Measurements from ENCODE around the gene FBXO47.

The FBXO47 gene, protein sequence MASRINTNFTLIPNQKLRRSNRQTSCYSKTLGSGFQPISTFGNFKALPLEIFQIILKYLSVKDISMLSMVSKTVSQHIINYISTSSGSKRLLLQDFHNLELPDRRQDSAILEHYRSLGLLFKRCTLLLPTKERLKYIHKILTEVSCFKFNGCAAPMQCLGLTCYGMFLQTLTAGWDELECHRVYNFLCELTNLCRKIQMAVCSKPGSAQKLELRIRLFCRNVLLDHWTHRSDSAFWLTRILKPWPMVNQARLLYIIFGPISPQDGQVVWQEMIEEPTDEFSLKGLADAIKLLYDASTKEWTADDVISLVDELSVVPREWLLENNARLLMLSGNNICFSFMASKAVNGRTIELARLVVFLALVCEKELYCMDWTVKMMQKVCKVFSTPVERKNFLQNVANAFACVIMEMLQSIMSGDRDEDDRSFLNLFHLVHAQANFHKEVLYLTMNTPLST

DNA sequence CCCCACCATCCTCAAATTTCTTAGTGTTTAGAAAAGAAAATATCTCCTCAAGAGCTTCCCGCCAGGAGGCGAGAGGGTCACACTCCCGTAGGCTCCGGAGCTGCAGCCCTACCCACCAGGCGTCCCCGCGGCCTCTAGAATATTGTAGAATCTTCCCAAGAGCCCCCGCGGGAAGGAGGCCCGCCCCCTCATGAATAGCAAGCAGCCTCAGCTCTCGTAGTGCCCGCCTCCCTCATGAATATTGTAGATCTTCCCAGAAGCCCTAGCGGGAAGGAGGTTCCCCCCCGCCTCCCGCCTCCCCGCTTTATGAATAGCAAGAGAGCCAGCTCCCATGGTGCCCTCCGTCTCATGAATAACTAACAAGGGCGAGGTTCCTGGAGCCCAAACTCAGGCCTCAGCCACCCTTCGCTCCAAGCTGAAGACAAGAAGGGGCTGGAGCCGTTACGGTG lies at the start of gene FBXO47:
Gene FBXO47 (minus strand): TSS at position 114 of the 449 bp plus-strand sequence. CDS start 4,378 bp downstream, outside the sequence.
- DNase-seq, result no peak

DNA sequence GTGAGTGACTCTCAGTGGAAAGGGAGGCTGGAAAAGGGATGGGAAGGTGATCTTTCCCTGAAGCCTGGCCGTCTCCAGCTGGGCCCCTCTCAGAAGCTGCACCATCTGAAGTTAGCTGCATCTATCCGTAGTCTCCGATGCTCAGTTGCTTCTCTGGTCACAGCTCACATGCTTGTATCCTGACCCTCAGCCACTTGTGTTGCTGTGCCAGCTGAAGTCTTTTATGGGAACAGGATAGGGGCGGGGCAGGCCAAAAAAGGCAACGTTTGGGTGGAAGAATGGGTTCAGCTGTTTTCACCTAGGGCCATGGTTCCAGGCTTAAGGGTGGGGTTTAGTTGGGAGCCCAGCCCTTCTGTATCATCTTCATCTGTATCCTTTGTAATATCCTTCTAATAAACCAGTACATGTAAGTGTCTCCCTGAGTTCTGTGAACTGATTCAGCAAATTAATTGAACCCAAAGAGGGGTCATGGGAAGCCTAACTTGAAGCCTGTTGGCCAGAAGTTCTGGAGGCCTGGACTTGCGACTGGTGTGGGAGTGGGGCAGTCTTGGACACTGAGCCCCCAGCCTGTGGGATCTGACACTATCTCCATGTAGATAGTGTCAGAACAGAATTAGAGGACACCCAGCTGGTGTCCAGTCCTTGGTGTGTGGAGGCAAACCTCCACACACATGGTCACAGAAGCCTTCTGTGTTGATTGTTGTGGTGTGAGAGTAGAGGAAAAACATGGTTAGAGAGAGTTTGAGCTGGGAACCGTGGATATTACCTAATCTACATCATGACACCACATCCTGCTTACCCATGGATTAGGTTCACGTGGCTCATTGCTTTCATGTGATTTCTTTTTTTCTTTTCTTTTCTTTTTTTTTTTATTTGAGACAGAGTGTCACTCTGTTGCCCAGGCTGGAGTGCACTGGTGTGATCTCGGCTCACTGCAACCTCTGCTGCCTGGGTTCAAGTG lies 49.3 kb upstream of the FBXO47 start:
- DNase-seq, result no peak

DNA sequence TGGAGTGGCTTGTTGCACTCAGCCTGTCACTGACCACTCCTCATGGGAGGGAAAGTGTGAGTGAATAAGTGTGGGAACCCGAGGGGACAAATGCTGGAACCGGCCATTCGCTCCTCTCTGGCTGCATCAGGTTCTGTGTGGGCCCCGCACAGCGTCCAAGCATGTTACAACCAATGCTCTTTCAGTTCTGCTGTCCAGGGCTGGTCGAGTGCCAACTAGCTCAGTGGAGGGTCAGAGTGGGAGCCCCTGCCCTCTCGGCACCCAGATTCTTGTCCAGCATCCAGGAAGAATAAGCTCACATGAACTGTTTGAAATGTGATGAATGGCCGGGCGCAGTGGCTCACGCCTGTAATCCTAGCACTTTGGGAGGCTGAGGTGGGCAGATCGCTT lies 48.3 kb upstream of the FBXO47 start:
- no peak for DNase-seq

DNA sequence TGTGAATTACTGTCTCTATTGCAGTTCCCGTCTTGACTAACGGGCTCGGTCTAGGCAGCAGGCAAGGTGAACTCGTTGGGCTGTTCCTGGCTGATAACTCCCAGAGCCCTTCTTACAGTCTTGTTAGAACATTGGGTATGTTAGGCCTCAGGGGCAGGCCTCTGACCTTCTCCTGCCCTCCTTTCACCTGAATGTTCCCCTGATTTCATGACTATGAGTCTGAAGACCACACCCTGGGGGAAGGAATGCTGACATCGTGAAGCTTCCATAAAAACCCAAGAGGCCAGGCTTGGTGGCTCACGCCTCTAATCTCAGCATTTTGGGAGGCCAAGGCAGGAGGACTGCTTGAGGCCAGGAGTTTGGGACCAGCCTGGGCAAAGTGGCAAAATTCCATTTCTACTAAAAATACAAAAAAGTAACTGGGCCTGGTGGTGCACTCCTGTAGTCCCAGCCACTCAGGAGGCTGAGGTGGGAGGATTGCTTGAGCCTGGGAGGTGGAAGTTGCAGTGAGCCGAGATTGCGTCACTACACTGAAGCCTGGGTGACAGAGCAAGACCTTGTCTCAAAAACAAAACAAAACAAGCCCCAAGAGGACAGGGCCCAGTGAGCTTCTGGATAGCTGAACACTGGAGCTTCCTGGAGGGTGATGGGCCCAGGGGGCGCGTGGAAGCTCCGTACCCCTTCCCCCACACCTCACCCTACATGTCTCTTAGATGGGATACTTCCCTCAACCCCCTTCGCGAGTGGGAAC lies 47.8 kb upstream of the FBXO47 start:
- DNase-seq, result no peak

DNA sequence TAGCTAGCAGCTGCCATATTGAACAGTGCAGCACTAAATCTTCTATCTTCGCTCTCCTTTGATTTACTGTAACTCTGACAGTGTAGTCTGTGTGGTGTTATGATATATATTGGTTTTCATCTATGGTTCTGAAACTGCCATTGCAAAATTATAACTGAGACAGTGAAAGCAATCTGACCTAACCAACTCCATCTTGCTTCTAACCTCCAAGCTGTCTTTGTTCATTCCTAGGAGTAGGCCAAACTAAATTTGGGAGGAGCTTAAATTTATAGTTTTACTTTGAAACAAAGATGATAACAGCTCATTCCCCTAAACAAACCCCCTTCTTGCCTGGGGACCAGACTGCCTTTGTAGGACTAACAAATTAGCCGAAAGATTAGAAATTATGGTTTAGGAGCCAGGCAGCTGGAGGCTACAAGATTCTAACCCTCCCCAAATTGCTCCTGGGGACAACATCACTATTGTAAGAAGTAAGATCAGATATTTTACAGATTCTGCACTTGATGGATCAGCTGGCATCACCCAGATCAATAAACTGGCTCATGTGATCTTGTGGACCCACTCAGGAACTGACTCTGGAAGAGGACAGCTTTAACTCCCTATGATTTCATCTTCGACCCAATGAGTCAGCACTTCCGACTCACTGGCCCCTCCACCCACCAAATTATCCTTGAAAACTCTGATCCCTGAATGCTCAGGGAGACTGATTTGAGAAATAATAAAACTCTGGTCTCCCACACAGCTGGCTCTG lies 47.0 kb upstream of the FBXO47 start:
- DNase-seq, result no peak

DNA sequence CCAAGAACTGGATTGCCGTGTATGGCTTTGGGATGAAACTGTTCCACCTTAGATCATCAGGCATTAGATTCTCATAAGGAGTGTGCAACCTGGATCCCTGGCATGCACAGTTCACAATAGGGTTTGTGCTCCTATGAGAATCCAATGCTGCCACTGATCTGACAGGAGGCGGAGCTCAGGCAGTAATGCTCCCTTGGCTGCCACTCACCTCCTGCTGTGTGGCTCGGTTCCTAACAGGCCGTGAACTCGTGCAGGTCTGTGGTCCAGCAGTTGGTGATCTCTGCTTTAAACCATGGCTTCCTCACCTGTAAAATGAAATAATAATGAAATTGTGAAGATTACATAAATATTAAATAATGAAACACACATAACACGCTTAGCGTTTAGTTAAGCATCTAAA lies 45.5 kb upstream of the FBXO47 start:
- no peak for DNase-seq

DNA sequence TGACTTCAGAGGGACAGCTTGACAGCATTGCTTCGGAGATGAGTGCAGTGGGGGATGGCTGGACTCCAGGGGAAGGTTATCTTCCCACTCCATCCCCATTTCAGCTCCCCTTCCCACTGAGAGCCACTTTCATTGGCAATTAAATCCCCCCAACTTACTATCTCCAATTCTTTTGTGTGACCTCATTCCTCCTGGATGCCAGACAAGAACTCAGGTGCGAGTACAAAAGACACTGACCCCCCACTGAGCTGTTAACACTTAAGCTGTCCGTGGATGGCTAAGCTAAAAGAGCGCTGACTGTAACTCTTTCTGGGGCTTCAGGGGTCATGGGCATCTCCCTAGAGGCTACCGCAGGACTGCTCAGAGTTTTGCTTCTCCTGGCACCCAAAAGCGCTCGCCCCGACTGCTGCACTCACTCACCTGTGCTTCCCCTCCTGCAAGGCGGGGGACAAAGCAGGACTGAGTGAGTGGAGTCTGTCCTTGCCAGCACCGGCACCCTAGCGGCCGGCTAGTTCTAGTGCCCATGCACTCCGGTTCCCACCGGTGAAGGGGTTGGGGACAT lies 44.8 kb upstream of the FBXO47 start:
- DNase-seq, result no peak

DNA sequence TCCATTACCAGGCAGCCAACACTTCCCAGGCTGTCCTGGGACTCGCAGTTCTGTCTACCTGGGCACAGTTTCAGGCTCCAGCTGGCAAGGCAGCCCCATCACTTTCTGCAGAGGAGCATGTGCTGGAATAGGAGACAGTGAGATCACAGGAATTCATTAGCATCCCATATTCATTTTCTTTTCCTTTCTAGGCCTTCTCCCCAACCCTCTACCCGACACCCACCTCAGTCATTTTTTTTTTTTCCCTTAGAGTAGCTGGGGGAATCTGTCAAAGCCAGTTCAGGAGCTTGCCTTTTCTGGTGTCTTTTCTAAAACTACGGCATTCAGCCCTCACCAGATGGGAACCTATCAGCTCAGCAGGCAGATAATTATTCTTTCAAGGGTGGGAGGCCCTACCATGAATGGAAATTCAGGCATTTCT lies 42.4 kb upstream of the FBXO47 start:
- no peak for DNase-seq

DNA sequence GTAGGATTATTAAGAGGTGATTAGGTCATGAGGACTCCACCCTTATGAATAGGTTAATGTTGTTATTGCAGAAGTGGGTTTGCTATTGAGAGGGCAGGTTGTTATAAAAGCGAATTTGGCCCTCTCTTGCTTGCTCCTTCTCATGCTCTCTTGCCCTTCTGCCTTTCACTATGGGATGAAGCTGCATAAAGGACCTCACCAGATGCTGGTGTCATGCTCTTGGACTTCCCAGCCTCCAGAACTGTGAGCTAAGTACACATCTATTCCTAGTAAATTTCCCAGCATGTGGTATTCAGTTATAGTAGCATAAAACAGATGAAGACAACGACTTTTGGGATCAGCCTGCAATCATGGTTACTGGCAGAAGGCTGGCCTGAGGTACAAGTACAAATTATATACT lies 41.4 kb upstream of the FBXO47 start:
- no peak for DNase-seq

DNA sequence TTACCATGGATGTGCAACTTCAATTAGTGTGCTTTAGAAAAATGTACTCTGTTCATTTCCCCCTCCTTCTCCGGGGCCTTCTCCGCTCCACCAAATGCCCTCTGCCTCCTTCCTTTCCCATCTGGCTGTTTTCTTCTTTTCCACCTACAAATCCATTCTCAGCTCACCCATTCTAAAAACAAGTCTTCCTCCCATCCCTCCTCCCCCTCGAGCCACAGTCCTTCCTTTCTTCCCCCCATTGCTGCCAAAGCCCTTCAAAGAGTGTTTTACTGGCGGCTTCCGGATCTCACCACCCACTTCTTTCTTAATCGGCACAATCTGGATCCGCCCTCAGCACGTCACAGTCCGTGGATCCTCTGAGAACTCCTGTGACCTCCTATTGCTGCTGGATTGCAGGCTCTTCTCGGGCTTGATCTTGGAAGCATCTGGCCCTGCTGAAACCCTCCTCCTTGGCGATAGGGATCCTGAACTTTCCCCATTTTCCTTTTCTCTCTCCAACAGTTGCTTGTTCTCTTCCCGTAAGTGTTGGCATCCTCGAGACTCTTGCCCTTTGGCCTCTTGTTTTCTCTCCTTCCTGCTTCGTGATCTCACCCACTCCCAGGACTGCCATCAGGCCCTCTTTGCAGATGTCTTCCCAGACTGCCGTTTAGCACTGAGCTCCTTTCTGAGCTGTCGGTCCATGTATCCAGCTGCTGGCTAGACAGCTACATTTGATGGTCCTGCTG lies 36.0 kb upstream of the FBXO47 start:
- DNase-seq, result no peak

DNA sequence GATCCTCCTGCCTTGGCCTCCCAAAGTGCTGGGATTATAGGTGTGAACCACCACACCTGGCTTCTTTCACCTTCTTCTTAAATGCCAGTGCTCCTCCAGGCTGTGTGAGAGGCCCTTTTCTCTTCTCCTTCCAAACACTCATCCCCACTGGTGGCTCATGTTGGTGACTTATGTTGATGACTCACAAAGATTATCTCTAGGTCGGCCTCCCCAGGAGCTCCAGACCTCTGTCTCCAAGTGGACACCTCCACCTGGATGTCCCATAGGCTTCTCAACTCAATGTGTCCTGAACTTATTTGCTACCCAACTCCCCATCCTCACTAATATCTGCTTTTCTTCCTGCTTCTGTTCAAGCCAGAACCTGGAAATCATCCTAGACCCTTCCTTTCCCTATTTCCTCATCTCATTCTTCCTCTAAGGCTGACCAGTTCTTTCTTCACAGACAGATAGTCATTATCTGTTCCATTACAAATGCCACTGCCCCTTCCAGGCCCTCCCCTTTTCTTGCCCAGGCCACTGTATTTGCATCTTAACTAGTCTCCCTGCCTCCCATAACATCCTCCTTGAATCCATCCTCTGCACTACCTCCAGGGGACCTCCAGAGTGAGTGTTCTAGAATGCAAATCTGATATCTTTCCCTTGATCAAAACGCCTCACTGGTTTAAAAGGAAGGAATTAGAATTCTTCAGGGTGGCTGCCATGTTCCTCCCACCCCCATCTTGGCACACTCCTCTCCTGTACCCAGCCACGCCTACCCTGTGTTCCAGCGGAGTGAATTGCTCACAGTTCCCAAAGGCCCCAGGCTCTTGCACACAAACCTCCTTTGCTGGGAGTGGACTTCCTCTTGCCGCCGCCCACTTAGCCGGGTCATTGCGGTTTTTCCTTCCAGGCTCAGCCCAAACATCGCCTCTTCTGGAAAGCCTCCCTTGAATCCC lies 34.8 kb upstream of the FBXO47 start:
- DNase-seq, result no peak

DNA sequence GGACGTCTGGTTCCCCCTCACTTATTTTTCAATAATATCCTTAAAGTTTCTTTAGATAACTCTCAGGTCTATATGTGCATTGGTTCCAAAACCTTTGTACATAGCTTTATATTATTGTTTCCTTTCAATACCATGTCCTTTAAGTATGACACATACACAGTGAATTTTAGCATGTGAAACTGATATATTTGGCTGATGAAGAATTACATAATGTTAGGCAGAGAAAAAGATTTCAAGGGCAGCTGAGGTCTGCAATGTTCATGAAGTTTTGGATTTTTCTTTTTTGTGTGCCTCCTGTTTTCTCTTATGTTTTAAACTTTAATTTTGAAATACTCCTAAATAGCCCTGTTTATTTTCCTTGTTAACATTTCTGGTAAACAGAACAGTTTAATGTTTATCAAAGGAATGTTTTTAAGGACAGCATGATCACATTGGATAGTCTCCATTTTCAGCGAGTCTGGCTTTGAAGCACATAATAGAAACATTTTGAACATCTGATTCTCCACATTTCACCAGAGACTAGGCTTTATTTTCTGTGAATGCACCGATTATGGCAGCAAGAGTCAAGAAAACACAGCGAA lies 32.9 kb upstream of the FBXO47 start:
- no peak for DNase-seq

DNA sequence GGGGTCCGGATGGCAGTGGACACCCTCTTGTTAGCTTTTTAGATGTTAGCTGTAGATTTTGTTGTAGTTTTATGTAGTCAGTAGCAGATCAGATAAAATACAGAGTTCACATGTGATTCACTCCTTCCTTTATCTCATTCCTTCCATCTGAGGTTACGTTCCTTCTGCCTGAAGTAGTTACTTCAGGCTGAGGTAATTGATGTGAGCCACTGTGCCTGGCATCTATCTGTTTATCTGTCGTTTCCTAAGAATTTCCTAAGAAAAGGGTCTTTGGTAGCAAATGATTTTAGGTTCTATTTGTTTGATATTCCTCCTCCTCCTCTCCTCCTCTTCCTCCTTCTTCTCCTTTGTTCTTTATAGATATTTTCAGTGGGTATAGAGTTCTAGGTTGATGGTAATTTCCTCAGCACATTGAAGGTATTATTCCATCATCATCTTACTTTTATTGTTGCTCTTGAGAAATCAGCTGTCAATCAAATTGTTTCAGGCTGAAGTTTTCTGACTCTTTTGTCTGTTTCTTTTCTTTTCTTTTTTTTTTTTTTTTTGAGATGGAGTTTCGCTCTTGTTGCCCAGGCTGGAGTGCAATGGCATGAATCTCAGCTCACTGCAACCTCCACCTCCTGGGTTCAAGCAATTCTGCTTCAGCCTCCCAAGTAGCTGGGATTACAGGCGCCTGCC lies 29.6 kb upstream of the FBXO47 start:
- no peak for DNase-seq

DNA sequence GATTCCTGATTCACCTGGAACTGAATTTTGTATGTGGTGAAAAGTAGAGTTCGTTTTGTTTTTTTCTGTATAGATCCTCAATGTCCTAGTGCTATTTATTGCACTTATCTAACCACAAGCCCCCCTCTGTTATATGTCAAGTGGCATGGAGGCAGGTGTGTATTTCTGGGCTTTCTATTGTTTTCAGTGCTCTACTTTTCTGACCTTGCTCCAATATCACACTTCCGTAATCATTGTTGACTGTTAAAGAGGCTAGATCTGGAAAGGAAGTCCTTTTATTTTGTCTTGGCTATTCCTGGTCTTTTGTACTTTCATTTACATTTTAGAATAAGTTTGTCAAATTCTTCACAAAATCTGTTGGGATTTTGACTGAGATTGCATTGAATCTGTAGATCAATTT lies 26.8 kb upstream of the FBXO47 start:
- no peak for DNase-seq

DNA sequence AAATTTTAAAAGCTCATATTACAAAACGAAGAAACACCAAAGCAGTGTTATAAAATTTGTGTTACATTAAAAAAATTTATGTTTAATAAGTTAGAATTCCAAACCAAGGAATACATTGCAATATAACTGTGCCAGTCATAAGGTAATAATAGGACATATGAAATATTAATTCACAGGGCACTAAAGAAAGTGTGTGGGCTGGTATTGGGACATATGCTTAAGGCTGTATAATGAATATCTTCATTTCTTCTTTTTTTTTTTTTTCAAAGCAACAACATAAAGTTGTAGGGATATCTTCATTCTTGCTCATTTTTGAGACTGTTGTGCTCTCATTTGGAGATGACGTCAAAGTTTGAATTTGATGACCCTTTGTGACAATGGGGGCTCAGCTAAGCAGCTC lies 17.5 kb upstream of the FBXO47 start:
- DNase-seq, result no peak

DNA sequence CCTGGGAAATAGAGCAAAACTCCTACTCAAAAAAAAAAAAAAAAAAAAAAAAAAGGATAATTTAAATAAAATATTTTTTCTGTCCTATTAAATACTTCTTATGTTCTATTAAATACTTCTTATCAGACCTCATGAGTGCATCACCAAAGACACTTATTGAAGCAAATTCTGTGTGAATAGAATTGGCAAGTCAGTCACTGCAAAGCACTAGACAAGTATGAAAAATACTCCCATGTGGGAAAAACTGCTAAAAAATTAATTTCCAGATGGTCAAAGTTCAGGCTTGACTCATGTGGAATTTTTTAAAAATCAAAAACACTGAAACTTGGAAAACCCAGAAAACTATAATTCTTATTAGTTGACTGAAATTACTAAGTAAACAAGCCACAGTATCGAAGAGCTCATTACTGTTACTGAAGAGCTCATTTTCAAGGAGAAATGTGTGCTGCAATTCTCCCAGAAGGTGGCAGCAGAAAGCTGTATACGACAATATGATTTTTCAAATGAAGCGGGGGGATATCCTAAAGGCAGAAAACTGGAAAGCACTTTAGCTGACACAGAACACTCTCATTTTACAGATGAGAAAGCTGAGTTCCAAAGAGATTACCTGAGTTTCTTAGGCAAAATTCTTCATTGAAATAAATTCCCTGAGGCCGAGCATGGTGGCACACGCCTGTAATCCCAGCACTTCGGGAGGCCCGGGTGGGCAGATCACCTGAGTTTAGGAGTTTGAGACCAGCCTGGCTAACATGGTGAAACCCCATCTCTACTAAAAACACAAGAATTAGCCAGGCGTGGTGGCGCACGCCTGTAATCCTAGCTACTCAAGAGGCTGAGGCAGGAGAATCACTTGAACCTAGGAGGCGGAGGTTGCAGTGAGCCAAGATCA lies 15.9 kb upstream of the FBXO47 start:
- DNase-seq, result peak; percentile 43

DNA sequence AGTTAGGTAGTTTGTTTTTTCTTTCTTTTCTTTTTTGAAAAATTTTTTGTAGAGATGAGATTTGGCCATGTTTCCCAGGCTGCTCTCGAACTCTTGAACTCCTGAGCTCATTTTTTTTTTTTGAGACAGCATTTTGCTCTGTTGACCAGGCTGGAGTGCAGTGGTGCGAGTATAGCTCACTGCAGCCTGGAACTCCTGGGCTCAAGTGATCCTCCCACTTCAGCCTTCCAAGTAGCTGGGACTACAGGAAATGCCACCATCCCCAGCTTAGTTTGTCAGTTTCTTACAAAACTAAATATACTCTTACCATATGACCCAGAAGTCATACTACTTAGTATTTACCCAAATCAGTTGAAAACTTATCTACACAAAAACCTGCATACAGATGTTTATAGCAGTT lies 14.4 kb upstream of the FBXO47 start:
- no peak for DNase-seq
